Activated naive CD4-positive, alpha-beta T cell treated with anti-CD3 and anti-CD28 coated beads, Interleukin-2, amount 10 ng/mL, durations not matched to agents 5 hours and 36 hours (primary cell): ENCODE results near the gene CD8B2. TPM values are rescaled to one million over a fixed set of nuclear protein-coding genes. Genes with fewer than 3 reads are reported as not detected.

Experiments used
- total RNA-seq, 2 experiments: library from RNA; stranded (reverse); gene quantifications; one replicate each; pipeline ENCODE4 v1.2.3, GENCODE V29; 2021

CD8B2 gene
- total RNA-seq, result under 1 TPM; 0.05 to 0.08 TPM

DNA sequence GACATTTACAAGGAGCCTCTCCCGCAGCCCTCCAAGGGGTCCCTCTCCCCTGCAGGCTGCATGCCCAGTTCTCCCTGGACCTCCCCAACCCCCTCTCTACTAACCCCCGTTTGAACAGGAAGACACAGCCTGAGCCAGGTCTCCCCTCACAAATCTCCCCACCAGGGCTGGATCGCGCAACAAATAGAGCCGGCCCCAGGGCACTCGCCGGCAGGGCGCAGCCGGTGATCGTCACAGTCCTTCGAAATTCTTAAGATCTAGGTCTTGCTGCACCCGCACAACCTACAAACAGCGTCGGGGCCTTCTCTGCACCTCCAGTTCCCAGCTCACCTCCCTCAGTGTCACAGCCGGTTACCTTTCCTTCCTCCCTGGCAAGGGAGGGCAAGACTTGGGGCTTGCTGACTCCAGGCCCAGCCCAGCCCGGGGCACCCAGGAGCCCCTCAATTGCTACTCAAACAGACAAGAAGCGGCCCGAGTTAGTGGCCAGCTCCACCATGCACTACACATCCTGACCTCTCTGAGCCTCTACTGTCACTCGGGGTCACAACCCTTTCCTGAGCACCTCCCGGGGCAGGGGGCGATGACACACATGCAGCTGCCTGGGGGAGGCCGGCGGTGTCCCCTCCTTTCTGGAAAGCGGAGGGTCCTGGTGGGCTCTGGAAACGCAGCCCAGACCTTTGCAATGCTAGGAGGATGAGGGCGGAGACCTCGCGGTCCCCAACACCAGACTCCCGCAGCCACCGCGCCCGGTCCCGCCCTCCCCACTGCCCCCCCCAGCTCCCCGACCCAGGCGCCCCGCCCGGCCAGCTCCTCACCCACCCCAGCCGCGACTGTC is at the start of gene CD8B2:
Gene CD8B2, plus strand, starts transcription at position 814 of the 835 bp plus-strand sequence. CDS start 63 bp downstream, outside the sequence.

DNA sequence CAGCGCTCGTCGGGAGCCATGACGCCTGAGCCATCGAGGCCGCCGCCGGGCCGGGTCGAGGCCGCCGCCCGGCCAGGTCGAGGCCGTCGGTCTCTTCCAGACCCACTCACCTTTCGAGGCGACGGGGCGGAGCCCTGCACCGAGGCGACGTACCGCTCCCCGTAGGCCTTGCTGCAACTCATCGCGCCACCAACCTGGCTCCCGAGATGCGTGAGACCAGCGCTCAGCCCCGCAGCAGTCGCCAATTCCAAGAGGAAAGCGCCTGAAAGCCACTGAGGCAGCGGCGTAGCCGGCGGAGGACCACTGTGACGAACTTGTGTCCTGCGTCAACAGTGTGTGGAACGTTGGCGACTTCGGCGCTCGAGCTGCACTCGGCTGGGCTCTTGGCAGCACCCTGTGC is 19.1 kb upstream of the CD8B2 start, which contains the start of gene RGPD3:
Gene RGPD3, minus strand, starts transcription at position 307 of the 400 bp plus-strand sequence. Its CDS starts 125 bp downstream, at position 182.

Other genes with a start within 250 kb of the CD8B2 start
- gene RGPD3, start 19.0 kb upstream of the CD8B2 start, total RNA-seq, result under 1 TPM; 0.13 to 0.19 TPM